ENCODE data around the gene CCDC7.

GRCh38 chr10:32680803-32681557 lies 235.0 kb downstream of the CCDC7 start:
- TF ChIP-seq CTCF (IDR thresholded peaks at IDR 0.05) (no peak), POLR2AphosphoS5 (IDR thresholded peaks at IDR 0.05) (no peak)

All from esophagus muscularis mucosa (tissue), 3 donors.